Ishikawa (cell line): ENCODE measurements around the gene SMPD3.

Experiments used
- CEBPB ChIP-seq: IDR thresholded peaks from 2 replicates; pipeline ENCODE4 v1.6.1; 2012
- CREB1 ChIP-seq: IDR thresholded peaks from 2 replicates; pipeline ENCODE4 v1.6.1; 2012; ENCODE audit warnings: low read depth
- EGR1 ChIP-seq: IDR thresholded peaks from 2 replicates; pipeline ENCODE4 v1.6.1; 2012
- EP300 ChIP-seq: IDR thresholded peaks from 2 replicates; pipeline ENCODE4 v1.6.1; 2012; ENCODE audit warnings: borderline replicate concordance
- FOXM1 ChIP-seq: IDR thresholded peaks from 2 replicates; pipeline ENCODE4 v1.6.1; 2012; ENCODE audit warnings: low read depth, borderline replicate concordance
- MAX ChIP-seq: IDR thresholded peaks from 2 replicates; pipeline ENCODE4 v1.6.1; 2012
- NFIC ChIP-seq: IDR thresholded peaks from 2 replicates; pipeline ENCODE4 v1.6.1; 2012
- RAD21 ChIP-seq: IDR thresholded peaks from 2 replicates; pipeline ENCODE4 v1.6.1; 2012; ENCODE audit warnings: low read depth
- REST ChIP-seq: IDR thresholded peaks from 2 replicates; pipeline ENCODE4 v1.6.1; 2012; ENCODE audit warnings: low read depth, mild to moderate bottlenecking
- TAF1 ChIP-seq: IDR thresholded peaks from 2 replicates; pipeline ENCODE4 v1.6.1; 2012; ENCODE audit warnings: low read depth, mild to moderate bottlenecking
- TCF12 ChIP-seq: IDR thresholded peaks from 2 replicates; pipeline ENCODE4 v1.6.1; 2012; ENCODE audit warnings: low read depth
- TEAD4 ChIP-seq: IDR thresholded peaks from 2 replicates; pipeline ENCODE4 v1.6.1; 2012
- USF1 ChIP-seq: IDR thresholded peaks from 2 replicates; pipeline ENCODE4 v1.6.1; 2012
- YY1 ChIP-seq: IDR thresholded peaks from 2 replicates; pipeline ENCODE4 v1.6.1; 2012; ENCODE audit warnings: low read depth
- ZBTB7A ChIP-seq: IDR thresholded peaks from 2 replicates; pipeline ENCODE4 v1.6.1; 2012; ENCODE audit warnings: low read depth

SMPD3 gene

GRCh38 chr16:68335175-68335574 is 113.1 kb downstream of the SMPD3 start:
- TF ChIP-seq MAX (no peak), CREB1 (no peak), REST (no peak), EGR1 (no peak), RAD21 (no peak), FOXM1 (no peak), ZBTB7A (no peak), TEAD4 (no peak), TAF1 (no peak), USF1 (no peak), TCF12 (no peak), YY1 (no peak), NFIC (no peak), CEBPB (no peak), EP300 (no peak)

GRCh38 chr16:68332411-68333121 is 115.7 kb downstream of the SMPD3 start:
- TF ChIP-seq TEAD4 (no peak), EP300 (no peak), TAF1 (no peak), MAX (no peak), EGR1 (no peak), FOXM1 (no peak), USF1 (no peak), TCF12 (no peak), YY1 (no peak), CEBPB (no peak), REST (no peak), ZBTB7A (no peak), NFIC (no peak)

GRCh38 chr16:68331879-68332410 is 116.4 kb downstream of the SMPD3 start:
- TF ChIP-seq CEBPB (no peak), CREB1 (no peak), YY1 (no peak), USF1 (no peak), ZBTB7A (no peak), TEAD4 (no peak), REST (no peak), NFIC (no peak), EGR1 (no peak), FOXM1 (no peak), EP300 (no peak), TAF1 (no peak), MAX (no peak), RAD21 (no peak), TCF12 (no peak)
